GM10248 (cell line): ENCODE data around the gene OLIG1.

ENCODE experiments used
- CTCF ChIA-PET: fragments of 300-600 bp; sonication (Branson Sonifier 250); formaldehyde crosslinking; extraction: SDS; loops from one replicate; lab custom pipeline; 2021; ENCODE audit warnings: antibody characterized with exemption; lab: Yijun Ruan, JAX
- POLR2A ChIA-PET: fragments of 350-650 bp; sonication (Branson Sonifier 250); formaldehyde crosslinking; extraction: SDS; loops from one replicate; lab custom pipeline; 2020; ENCODE audit warnings: antibody characterized with exemption; lab: Yijun Ruan, JAX
- DNase-seq: peaks from one replicate; pipeline ENCODE4 v3.0.0; 2012; ENCODE audit errors: extremely low spot score
- CTCF ChIP-seq: IDR thresholded peaks from 2 replicates; pipeline ENCODE4 v1.5.1; 2012; ENCODE audit warnings: mild to moderate bottlenecking, low read depth; ENCODE audit errors: extremely low read depth, missing control alignments, control extremely low read depth

The OLIG1 gene

GRCh38 chr21:33111577-33111976, 41.6 kb downstream of the OLIG1 start:
- no peak for DNase-seq
- ChIA-PET POLR2A (no interaction called here), CTCF (interaction anchor here (1.0 kb wide), 1 partner anchor 35 kb away, joined by 3 read pairs; no protein-coding TSS in a partner anchor)
- no peak for TF ChIP-seq CTCF

DNA sequence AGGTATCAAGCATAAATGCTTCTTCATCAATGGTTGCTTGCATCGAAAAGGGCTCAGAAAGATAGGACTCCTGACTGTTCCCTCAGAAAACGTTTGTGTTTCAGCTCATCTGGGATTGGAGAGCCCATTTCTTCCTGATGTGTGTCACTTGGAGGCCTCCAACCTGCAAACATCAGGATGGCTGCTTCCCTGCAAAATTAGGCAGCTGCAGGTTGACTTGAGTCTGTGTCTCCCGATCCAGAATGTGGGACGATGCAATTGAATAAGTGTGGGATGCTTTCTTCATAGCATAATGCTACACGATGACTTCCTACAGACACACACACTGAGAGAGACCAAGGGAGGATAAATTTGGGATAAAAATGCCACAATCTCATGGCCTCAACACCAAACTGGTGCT, 42.2 kb downstream of the OLIG1 start:
- POLR2A ChIA-PET: no interaction called here
- no peak for TF ChIP-seq CTCF
- CTCF ChIA-PET: interaction anchor here (1.0 to 1.4 kb wide), 2 partner anchors 15 to 36 kb away, joined by 3 read pairs; no protein-coding TSS in a partner anchor
- no peak for DNase-seq

- TF ChIP-seq CTCF: no peak
- ChIA-PET POLR2A (no interaction called here), CTCF (interaction anchor here (1.4 kb wide), 1 partner anchor 14 kb away, joined by 3 read pairs; no protein-coding TSS in a partner anchor)
- no peak for DNase-seq
These were observed 42.7 kb downstream of the OLIG1 start for GRCh38 chr21:33112681-33113080.

DNA sequence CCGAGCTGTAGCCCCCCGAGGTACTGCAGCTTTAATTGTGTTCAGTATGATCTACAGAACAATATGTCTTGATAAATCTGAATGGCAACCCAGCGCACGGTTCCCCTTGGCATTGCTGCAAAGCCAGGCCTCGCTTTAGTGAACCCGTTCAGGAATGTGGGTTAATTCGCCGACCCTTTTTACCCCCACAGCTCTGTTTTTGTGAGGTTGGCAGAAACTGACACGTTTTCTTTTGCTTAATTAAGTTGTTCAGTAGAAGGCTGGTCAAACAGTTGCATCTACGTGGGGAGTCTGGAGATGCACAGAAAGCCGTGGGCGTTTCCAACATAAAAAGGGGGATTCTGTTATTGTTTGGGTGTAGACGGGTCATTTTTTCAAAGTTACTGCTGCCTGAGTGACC, 43.2 kb downstream of the OLIG1 start:
- CTCF ChIA-PET: interaction anchor here (1.4 kb wide), 1 partner anchor 14 kb away, joined by 3 read pairs; no protein-coding TSS in a partner anchor
- DNase-seq: no peak
- POLR2A ChIA-PET: no interaction called here
- TF ChIP-seq CTCF: no peak

- CTCF ChIA-PET: interaction anchor here (0.9 kb wide), 1 partner anchor 13 kb away, joined by 3 read pairs; no protein-coding TSS in a partner anchor
- no peak for DNase-seq
- POLR2A ChIA-PET: no interaction called here
- no peak for TF ChIP-seq CTCF
These were observed 44.3 kb downstream of the OLIG1 start for GRCh38 chr21:33114276-33114675.

- CTCF ChIA-PET: interaction anchor here (1.1 kb wide), 1 partner anchor 12 kb away, joined by 5 read pairs; no protein-coding TSS in a partner anchor
- POLR2A ChIA-PET: no interaction called here
These were observed 45.9 kb downstream of the OLIG1 start for GRCh38 chr21:33115631-33116510.

More at GRCh38 chr21:33115631-33116510, 45.9 kb downstream of the OLIG1 start:
- TF ChIP-seq CTCF: no peak
- no peak for DNase-seq
